PC-9 (cell line): ENCODE measurements around the gene DLGAP1.

Source experiments
- CTCF ChIP-seq: fragments of 200-600 bp; sonication (generic); conservative IDR thresholded peaks from 2 replicates; pipeline ENCODE4 v1.6.1; 2017; ENCODE audit warnings: mixed run types, antibody characterized with exemption, mild to moderate bottlenecking, moderate library complexity
- EZH2 ChIP-seq: fragments of 200-600 bp; sonication (generic); IDR thresholded peaks from 2 replicates; pipeline ENCODE4 v1.8.0; 2017; ENCODE audit warnings: antibody characterized with exemption, low read depth

GRCh38 chr18:4232656-4233055 is 222.5 kb downstream of the DLGAP1 start:
- no peak for TF ChIP-seq CTCF
- TF ChIP-seq EZH2 = no peak
